CD8-positive, alpha-beta memory T cell (primary cell): ENCODE measurements around the gene MRPS18A. TPM values are rescaled to one million over a fixed set of nuclear protein-coding genes. Genes with fewer than 3 reads are reported as not detected.

ENCODE experiments used
- CTCF ChIA-PET: fragments of 350-600 bp; sonication (Branson Sonifier 250); formaldehyde crosslinking; loops from one replicate; lab custom pipeline; 2021; ENCODE audit warnings: antibody characterized with exemption; lab: Charles Lee
- POLR2A ChIA-PET: fragments of 350-600 bp; sonication (Branson Sonifier 250); formaldehyde crosslinking; loops from one replicate; lab custom pipeline; 2021; ENCODE audit warnings: antibody characterized with exemption; lab: Charles Lee
- DNase-seq, 5 donors: peaks; one replicate each; pipeline versions ENCODE4 v3.0.0 to v3.0.0-alpha.2; 2020 to 2022; ENCODE audit warnings: mixed read lengths in 1 of 5
- H3K27ac ChIP-seq: one replicate; pipeline ENCODE4 v1.7.0; 2013; ENCODE audit warnings: low read depth, mild to moderate bottlenecking, low read length, moderate library complexity
- H3K27me3 ChIP-seq: 2 replicates; pipeline ENCODE4 v1.7.0; 2013; ENCODE audit warnings: low read length, mild to moderate bottlenecking; ENCODE audit not compliant: insufficient read depth, poor library complexity, severe bottlenecking
- H3K36me3 ChIP-seq: 2 replicates; pipeline ENCODE4 v1.7.0; 2013; ENCODE audit warnings: mild to moderate bottlenecking, low read length, moderate library complexity; ENCODE audit not compliant: insufficient read depth
- H3K4me1 ChIP-seq: 2 replicates; pipeline ENCODE4 v1.7.0; 2013; ENCODE audit warnings: mild to moderate bottlenecking, low read length, moderate library complexity; ENCODE audit not compliant: insufficient read depth
- H3K4me3 ChIP-seq: 2 replicates; pipeline ENCODE4 v1.7.0; 2013; ENCODE audit warnings: mild to moderate bottlenecking, low read length
- H3K9me3 ChIP-seq: 2 replicates; pipeline ENCODE4 v1.7.0; 2013; ENCODE audit warnings: mild to moderate bottlenecking, low read length
- H3K27ac Mint-ChIP-seq, 8 donors: one replicate each; pipeline ENCODE4 v1.8.0; 2020 to 2021; ENCODE audit warnings: mixed read lengths in 8 of 8, mild to moderate bottlenecking in 6 of 8, inconsistent platforms in 3 of 8, moderate library complexity in 3 of 8
- H3K27me3 Mint-ChIP-seq, 2 donors: one replicate each; pipeline ENCODE4 v1.8.0; 2020 to 2021; ENCODE audit warnings: mixed read lengths in 2 of 2, mild to moderate bottlenecking in 1 of 2, moderate library complexity in 1 of 2
- H3K36me3 Mint-ChIP-seq, 3 donors: one replicate each; pipeline ENCODE4 v1.8.0; 2020 to 2021; ENCODE audit warnings: mixed read lengths in 3 of 3, inconsistent platforms in 1 of 3, mild to moderate bottlenecking in 1 of 3
- H3K4me1 Mint-ChIP-seq, 3 donors: one replicate each; pipeline ENCODE4 v1.8.0; 2020 to 2021; ENCODE audit warnings: mixed read lengths in 3 of 3, inconsistent platforms in 1 of 3, mild to moderate bottlenecking in 1 of 3
- H3K4me3 Mint-ChIP-seq, 7 donors: one replicate each; pipeline ENCODE4 v1.8.0; 2020 to 2021; ENCODE audit warnings: mixed read lengths in 7 of 7, mild to moderate bottlenecking in 6 of 7, moderate library complexity in 4 of 7, inconsistent platforms in 2 of 7
- H3K9me3 Mint-ChIP-seq, 5 donors: one replicate each; pipeline ENCODE4 v1.8.0; 2020 to 2022; ENCODE audit warnings: mixed read lengths in 5 of 5, mild to moderate bottlenecking in 3 of 5, moderate library complexity in 2 of 5, inconsistent platforms in 1 of 5
- polyA plus RNA-seq: library from polyadenylated mRNA; unstranded; fragments of 300-500 nt; fragmentation: Illumina TruSeq; gene quantifications from one replicate; pipeline ENCODE4 v1.2.3, GENCODE V29; 2021
- total RNA-seq, 2 experiments: library from RNA; stranded (reverse); gene quantifications; one replicate each; pipeline ENCODE4 v1.2.3, GENCODE V29; 2021

The MRPS18A gene
- total and polyA plus RNA-seq, 3 experiments from 2014 or later, result 60.4 to 65.2 (median 60.6) TPM

DNA sequence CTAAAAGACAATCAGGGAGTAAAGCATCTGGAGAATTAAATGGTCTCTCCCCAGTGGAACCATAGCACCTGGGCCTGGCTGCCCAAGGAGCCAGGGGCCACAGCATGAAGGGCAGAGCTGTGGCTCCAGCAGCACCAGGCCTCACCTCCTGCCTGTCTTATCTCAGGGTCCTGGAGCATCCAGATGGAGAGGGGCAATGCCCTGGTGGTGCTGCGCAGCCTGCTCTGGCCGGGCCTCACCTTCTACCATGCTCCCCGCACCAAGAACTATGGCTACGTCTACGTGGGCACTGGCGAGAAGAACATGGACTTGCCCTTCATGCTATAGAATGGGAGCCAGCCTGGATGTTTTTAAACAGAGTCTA is 17.0 kb downstream of the MRPS18A start:
- ChIA-PET POLR2A (no interaction called here), CTCF (interaction anchor here (0.6 to 5.9 kb wide), 6 partner anchors 11 to 410 kb away, joined by 3 to 45 read pairs (median 4); no protein-coding TSS in a partner anchor)
- H3K36me3 Mint-ChIP-seq, result peaks cover 0 to 52% (median 2%) of the 10 kb centered on the region in 3 donors
- H3K27ac ChIP-seq, result no peak overlapping the region
- no peaks in the 10 kb centered on the region for H3K9me3 Mint-ChIP-seq
- no peaks in the 10 kb centered on the region for H3K9me3 ChIP-seq
- H3K4me1 Mint-ChIP-seq, result peaks cover 13 to 20% (median 17%) of the 10 kb centered on the region in 3 donors
- peak overlapping the region in 2 of 8 donors; percentile 61 to 78 for H3K27ac Mint-ChIP-seq
- peaks cover 14% of the 10 kb centered on the region for H3K4me1 ChIP-seq
- DNase-seq, result no peak
- H3K4me3 ChIP-seq, result no peak overlapping the region
- no peaks in the 10 kb centered on the region for H3K27me3 ChIP-seq
- H3K4me3 Mint-ChIP-seq, result no peak overlapping the region
- H3K36me3 ChIP-seq, result peaks cover 21% of the 10 kb centered on the region
- H3K27me3 Mint-ChIP-seq, result no peaks in the 10 kb centered on the region

DNA sequence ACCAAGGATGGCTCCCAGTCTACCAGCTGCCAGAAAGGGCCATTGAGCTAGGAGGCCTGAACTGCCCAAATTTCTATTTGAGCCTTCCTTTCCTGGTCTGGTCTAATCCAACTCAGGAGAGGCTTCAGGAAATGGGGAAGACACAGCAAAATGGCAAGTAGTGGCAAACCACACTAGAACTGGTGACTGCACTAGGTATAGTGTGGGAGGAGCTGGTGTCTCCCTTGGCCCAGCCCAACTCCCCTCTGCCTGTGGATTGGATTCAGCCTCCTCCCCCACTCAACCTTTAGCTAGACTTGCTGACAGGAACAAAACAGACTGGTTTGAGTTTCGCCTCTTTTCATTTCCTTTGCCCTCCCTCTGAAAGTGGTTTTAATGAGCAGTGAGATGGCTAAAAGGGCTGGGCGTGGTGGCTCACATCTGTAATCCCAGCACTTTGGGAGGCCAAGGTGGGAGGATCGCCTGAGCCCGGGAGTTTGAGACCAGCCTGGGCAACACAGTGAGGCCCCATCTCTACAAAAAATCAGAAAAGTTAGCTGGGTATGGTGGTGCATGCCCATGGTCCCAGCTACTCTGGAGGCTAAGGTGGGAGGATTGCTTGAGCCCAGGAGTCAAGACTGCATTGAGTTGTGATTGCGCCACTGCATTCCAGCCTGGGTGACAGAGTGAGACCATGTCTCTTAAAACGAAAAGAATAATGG is 17.5 kb downstream of the MRPS18A start:
- H3K27me3 Mint-ChIP-seq, result no peaks in the 10 kb centered on the region
- ChIA-PET CTCF (interaction anchor here (0.8 to 5.9 kb wide), 9 partner anchors 10 to 411 kb away, joined by 3 to 45 read pairs (median 4); no protein-coding TSS in a partner anchor), POLR2A (no interaction called here)
- H3K4me3 Mint-ChIP-seq, result peak overlapping the region in 1 of 7 donors; percentile 61
- H3K27ac Mint-ChIP-seq, result peak overlapping the region in 4 of 8 donors; percentile 42 to 78 (median 60)
- Histone ChIP-seq H3K4me3 (no peak overlapping the region), H3K27ac (peak overlapping the region; percentile 57), H3K9me3 (no peaks in the 10 kb centered on the region), H3K27me3 (no peaks in the 10 kb centered on the region), H3K4me1 (peaks cover 14% of the 10 kb centered on the region), H3K36me3 (peaks cover 16% of the 10 kb centered on the region)
- peaks cover 0 to 47% (median 2%) of the 10 kb centered on the region in 3 donors for H3K36me3 Mint-ChIP-seq
- DNase-seq, result no peak
- no peaks in the 10 kb centered on the region for H3K9me3 Mint-ChIP-seq
- peaks cover 13 to 20% (median 17%) of the 10 kb centered on the region in 3 donors for H3K4me1 Mint-ChIP-seq

DNA sequence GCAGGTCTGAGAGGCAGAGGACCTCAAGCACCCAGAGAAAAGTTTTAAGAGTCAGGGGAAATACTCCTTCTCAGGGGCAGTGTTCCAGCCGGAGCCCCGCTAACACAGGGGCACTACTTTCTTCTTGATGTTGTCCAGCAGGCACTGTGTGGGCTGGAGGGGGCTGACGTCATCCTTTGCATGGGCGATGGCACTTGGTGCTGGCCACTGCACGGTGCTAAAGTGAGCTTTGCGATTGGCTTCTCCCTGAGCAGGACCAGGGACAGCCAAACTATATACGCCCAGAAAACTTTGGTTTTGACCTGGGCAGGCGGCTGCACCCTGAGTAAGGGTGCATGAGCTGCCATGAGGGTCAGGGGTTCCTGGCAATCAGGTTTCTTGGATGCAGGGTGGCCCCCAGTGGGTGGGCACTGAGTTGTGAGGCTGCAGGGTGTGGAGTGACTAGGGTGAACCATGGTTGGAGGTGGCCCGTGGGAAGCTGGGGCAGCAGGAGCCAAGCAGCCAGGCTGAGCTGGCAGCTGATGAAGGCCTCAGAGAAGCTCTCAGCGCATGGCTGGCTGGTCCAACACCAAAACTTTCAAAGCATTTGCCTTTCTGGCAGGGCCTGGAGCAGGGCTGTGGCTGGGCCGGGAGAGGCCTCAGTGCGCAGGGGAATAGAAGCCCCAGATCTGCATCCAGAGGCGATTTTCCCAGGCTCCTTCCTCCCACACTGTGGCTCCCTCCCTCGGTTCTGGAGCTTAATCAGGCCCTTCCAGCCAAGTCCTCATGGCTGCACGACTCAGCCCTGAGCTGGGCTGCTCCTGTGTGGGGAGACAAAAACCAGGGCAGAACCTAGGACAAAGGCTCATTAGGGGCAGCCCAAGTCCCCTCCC is 18.3 kb downstream of the MRPS18A start:
- Histone ChIP-seq H3K9me3 (no peaks in the 10 kb centered on the region), H3K36me3 (peaks cover 8% of the 10 kb centered on the region), H3K4me1 (peaks cover 14% of the 10 kb centered on the region), H3K27ac (peak overlapping the region; percentile 57), H3K27me3 (no peaks in the 10 kb centered on the region), H3K4me3 (no peak overlapping the region)
- ChIA-PET POLR2A (no interaction called here), CTCF (interaction anchor here (0.8 to 5.9 kb wide), 11 partner anchors 8 to 412 kb away, joined by 3 to 45 read pairs (median 4); no protein-coding TSS in a partner anchor)
- DNase-seq, result no peak
- peaks cover 0 to 39% (median 0%) of the 10 kb centered on the region in 3 donors for H3K36me3 Mint-ChIP-seq
- no peak overlapping the region for H3K4me3 Mint-ChIP-seq
- H3K4me1 Mint-ChIP-seq, result peaks cover 13 to 20% (median 17%) of the 10 kb centered on the region in 3 donors
- H3K27me3 Mint-ChIP-seq, result peaks cover 0 to under 1% of the 10 kb centered on the region in 2 donors
- H3K9me3 Mint-ChIP-seq, result no peaks in the 10 kb centered on the region
- peak overlapping the region in 6 of 8 donors; percentile 12 to 72 (median 52) for H3K27ac Mint-ChIP-seq

DNA sequence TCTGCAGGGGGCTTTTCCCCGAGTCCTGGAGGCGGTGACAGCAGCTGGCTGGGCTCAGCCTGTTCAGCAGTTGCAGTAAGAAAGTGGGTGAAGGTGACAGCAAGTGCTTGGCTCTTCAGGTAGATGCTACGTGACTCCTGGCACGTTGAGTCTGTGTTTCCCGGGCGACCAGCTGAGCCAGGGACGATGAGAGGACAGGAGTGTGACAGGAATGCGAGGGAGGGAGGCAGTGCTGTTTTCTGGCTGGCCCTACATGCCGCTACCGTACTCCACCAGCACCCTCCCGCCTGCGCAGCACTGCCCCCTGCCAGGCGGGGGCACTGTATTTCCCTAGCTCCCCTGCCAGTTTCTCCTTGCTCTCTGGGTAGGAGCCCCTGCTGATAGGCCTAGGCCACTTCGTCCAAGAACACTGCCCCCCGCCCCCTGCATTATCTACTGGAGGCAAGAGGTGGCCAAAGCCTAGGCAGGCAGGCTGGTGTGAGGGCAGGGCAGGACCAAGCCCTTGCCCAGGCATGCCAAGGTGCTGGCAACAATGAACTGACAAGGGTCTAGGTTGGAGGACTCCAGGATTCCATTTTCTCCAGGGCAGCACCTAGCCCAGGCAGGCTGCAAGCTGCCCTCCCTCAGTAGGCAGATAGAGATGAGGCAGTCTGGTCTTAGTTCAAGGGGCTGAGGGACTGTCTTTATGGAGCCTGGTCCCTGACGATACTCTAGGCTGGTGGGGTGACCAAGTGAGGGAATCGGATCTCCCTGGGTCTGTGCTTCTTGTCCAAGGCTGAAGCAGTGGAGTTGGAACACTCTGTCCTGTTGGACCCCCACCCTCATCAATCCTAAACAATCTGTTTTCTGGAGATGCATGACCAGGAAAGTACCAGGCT is 19.2 kb downstream of the MRPS18A start:
- peak in 3 of 5 donors; percentile 4 to 34 (median 17) for DNase-seq
- H3K4me3 ChIP-seq, result no peak overlapping the region
- Mint-ChIP-seq H3K4me3 (peak overlapping the region in 2 of 7 donors; percentile 13 to 23), H3K9me3 (no peaks in the 10 kb centered on the region), H3K27ac (peak overlapping the region in 6 of 8 donors; percentile 23 to 83 (median 60)), H3K36me3 (peaks cover 0 to 30% (median 0%) of the 10 kb centered on the region in 3 donors), H3K4me1 (peaks cover 13 to 20% (median 17%) of the 10 kb centered on the region in 3 donors), H3K27me3 (peaks cover 0 to 1% of the 10 kb centered on the region in 2 donors)
- no peaks in the 10 kb centered on the region for H3K9me3 ChIP-seq
- no peak overlapping the region for H3K27ac ChIP-seq
- peaks cover 14% of the 10 kb centered on the region for H3K4me1 ChIP-seq
- ChIA-PET CTCF (interaction anchor here (0.9 to 5.9 kb wide), 16 partner anchors 9 to 505 kb away, joined by 3 to 45 read pairs (median 4); partner anchors contain the start of genes GTPBP2, MAD2L1BP and VEGFA), POLR2A (no interaction called here)
- peaks cover 7% of the 10 kb centered on the region for H3K36me3 ChIP-seq
- no peaks in the 10 kb centered on the region for H3K27me3 ChIP-seq

DNA sequence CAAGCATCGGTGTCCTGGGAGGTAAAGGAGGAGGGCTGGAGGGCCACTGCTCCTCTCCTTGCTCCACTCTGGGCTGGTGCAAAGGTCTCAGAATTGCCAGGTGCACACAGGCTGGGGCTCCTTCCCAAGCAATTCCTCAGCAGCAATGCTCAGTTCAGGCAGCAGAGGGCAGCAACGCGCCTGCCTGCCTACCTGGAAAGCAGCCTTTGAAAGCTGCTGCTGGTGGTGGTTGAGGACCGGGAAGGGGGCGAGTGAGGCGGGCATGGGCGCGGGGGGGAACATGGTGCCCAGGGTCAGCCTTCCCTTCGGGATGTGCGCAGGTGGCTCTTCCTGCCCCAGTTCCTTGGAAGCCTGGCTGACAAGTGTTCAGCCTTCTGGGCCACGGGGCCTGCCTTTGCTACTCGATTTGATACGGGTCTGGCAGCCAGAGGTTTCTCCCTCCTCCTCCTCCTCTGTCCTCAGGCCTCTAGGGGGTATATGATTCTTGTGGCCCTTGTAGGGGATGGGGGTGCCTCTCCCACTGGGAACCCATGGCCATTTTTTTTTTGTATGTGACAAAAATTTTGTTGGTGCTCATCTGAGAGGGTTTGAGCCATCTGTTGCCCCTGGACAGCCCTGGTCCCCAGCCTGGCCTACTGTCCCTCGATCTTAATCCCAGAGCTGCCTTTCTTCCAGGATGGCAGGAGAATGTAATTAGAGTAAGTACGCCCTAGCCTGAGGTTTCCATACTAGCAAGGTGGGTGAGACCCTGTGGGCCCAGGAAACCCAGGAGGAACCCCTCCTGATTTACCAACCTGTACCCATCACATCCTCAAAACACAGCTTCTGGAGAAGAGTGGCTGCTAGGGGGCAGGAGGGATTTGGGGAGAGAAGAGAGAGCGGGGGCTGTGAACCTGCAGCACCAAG is 20.1 kb downstream of the MRPS18A start:
- Histone ChIP-seq H3K9me3 (no peaks in the 10 kb centered on the region), H3K4me3 (no peak overlapping the region), H3K27ac (no peak overlapping the region), H3K4me1 (peaks cover 14% of the 10 kb centered on the region), H3K27me3 (no peaks in the 10 kb centered on the region), H3K36me3 (peaks cover 7% of the 10 kb centered on the region)
- Mint-ChIP-seq H3K9me3 (no peaks in the 10 kb centered on the region), H3K36me3 (peaks cover 0 to 22% (median 0%) of the 10 kb centered on the region in 3 donors), H3K4me3 (peak overlapping the region in 5 of 7 donors; percentile 55 to 77 (median 66)), H3K27me3 (peaks cover 0 to 1% of the 10 kb centered on the region in 2 donors), H3K4me1 (peaks cover 13 to 20% (median 17%) of the 10 kb centered on the region in 3 donors), H3K27ac (peak overlapping the region in 4 of 8 donors; percentile 25 to 93 (median 70))
- ChIA-PET CTCF (interaction anchor here (0.8 to 5.9 kb wide), 24 partner anchors 7 to 505 kb away, joined by 3 to 45 read pairs (median 4); partner anchors contain the start of genes GTPBP2, MAD2L1BP and VEGFA), POLR2A (interaction anchor here (0.7 kb wide), 1 partner anchor 1319 kb away, joined by 3 read pairs; no protein-coding TSS in a partner anchor)
- DNase-seq, result peak; percentile 68 to 81 (median 72)

DNA sequence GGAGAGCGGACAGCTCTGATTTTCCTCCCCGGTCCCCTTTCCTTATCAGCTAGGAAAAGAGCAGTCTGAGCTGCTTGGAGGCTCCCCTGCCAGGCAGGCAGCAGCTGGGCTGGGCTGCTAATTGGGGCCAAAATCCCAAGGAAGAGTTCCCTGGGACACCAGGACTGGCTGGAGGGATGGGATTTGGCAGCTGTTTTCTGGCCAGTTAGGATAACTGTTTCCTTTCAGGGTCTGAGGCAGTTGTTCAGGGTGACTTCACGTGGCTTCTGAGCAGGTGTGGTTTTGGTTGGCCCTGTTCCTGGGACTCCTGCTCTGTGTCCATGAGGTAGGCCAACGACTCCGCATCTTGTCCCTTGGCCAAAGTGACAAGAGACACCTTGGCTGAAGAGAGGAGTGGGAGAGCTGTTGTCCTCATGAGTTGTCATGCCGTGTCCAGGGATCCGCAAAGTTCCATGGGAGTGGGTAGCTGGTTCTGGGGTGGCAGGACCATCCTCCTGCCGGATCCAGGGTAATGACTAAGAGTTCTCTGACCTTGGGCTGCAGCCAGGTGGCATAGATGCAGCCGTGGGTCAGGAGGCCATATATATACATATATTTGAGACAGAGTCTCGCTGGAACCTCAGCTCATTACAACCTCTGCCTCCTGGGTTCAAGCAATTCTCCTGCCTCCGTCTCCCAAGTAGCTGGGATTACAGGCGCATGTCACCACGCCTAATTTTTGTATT is 21.2 kb downstream of the MRPS18A start:
- no peak overlapping the region for H3K4me3 ChIP-seq
- peaks cover 14% of the 10 kb centered on the region for H3K4me1 ChIP-seq
- Mint-ChIP-seq H3K9me3 (no peaks in the 10 kb centered on the region), H3K4me1 (peaks cover 13 to 20% (median 17%) of the 10 kb centered on the region in 3 donors), H3K27me3 (peaks cover 0 to 1% of the 10 kb centered on the region in 2 donors), H3K36me3 (peaks cover 0 to 10% (median 0%) of the 10 kb centered on the region in 3 donors), H3K27ac (no peak overlapping the region), H3K4me3 (no peak overlapping the region)
- peaks cover 5% of the 10 kb centered on the region for H3K36me3 ChIP-seq
- CTCF ChIA-PET, result interaction anchor here (0.8 to 5.9 kb wide), 16 partner anchors 9 to 437 kb away, joined by 3 to 45 read pairs (median 6); partner anchors contain the start of genes GTPBP2, MAD2L1BP and VEGFA
- no peaks in the 10 kb centered on the region for H3K27me3 ChIP-seq
- H3K9me3 ChIP-seq, result no peaks in the 10 kb centered on the region
- DNase-seq, result no peak
- H3K27ac ChIP-seq, result no peak overlapping the region
- POLR2A ChIA-PET, result interaction anchor here (0.9 kb wide), 1 partner anchor 23 kb away, joined by 3 read pairs; no protein-coding TSS in a partner anchor
